ENCODE results near the gene NR4A2. TPM values are rescaled to one million over a fixed set of nuclear protein-coding genes. Genes with fewer than 3 reads are reported as not detected.
"Not testable (repeated sequence)": the region's sequence is repeated elsewhere in the genome, so short reads cannot be mapped to it uniquely, and the experiment has no call there.

NR4A2 gene
- total RNA-seq, 1 donor from 2014 or later, result 0.13 TPM

DNA sequence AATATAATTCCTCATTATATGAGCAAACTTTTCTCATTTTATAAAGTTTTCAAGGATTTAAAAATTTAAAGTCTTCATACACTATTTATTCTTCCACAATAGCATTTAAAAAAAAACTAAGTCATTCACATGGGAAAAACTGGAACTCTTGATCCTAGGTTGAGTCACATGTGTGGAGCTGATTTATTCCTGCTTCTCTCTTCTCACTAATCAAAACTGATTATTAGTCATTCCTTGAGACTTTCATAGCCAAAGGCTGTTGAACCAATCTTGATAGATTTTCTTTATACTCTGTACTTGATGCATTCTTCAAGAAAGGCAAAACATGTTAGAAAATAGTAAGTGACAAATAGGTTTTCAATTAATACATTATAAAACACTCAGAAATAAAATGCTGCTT lies 27.4 kb downstream of the NR4A2 start:
- Histone ChIP-seq H3K4me3 (ENCODE audit: low read depth, low read length) (no peak overlapping the region), H3K36me3 (ENCODE audit: control insufficient read depth, insufficient read depth, low read length) (no peaks in the 10 kb centered on the region), H3K27me3 (ENCODE audit: control insufficient read depth, insufficient read depth, low read length) (no peaks in the 10 kb centered on the region)
- TF ChIP-seq, protein P1, sequence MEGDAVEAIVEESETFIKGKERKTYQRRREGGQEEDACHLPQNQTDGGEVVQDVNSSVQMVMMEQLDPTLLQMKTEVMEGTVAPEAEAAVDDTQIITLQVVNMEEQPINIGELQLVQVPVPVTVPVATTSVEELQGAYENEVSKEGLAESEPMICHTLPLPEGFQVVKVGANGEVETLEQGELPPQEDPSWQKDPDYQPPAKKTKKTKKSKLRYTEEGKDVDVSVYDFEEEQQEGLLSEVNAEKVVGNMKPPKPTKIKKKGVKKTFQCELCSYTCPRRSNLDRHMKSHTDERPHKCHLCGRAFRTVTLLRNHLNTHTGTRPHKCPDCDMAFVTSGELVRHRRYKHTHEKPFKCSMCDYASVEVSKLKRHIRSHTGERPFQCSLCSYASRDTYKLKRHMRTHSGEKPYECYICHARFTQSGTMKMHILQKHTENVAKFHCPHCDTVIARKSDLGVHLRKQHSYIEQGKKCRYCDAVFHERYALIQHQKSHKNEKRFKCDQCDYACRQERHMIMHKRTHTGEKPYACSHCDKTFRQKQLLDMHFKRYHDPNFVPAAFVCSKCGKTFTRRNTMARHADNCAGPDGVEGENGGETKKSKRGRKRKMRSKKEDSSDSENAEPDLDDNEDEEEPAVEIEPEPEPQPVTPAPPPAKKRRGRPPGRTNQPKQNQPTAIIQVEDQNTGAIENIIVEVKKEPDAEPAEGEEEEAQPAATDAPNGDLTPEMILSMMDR (IDR thresholded peaks at IDR 0.05; ENCODE audit: insufficient read depth, low read length, poor library complexity, severe bottlenecking), result no peak
- DNase-seq (ENCODE audit: low read depth), result no peak

DNA sequence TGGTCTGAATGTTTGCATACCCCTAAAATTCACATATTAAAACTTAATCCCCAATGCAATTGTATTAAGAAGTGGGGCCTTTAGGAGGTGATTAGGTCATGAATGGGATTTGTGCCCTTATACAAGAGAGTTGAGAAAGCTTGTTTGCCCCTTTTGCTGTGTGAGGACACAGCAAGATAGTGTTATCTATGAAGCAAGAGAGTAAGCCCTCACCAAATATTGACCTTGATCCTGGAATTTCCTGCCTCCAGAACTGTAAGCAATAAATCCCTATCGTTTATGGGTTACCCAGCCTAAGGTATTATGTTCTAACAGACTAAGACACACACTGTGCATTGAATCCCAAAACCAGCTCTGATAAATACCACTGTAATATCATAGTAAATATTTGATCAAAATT lies 32.2 kb downstream of the NR4A2 start:
- Histone ChIP-seq H3K36me3 (ENCODE audit: control insufficient read depth, insufficient read depth, low read length) (no peaks in the 10 kb centered on the region), H3K27me3 (ENCODE audit: control insufficient read depth, insufficient read depth, low read length) (no peaks in the 10 kb centered on the region)

DNA sequence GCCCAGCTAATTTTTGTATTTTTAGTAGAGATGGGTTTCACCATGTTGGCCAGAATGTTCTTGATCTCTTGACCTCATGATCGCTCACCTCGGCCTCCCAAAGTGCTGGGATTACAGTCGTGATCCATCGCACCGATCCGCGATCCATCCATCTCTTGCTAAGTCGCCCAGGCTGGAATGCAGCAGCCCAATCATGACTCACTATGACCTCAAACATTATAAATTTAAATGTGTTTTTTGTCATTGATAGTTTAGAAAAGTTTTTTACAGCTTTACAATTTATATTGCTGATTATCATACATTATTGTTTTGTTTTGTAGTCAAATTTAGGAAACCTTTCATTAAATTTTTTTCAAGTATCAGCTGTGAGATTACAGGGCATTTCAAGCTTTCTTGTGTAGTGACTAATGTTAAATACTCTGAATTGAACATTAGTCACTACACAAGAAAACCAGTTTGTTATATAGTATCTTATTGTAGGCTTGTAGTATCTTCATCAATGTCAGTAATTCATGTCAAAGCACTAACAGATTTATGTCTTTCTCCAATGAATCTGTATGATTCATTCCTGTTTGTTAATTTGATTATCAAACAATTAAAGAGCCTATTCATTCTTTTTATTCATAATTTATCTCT lies 37.5 kb downstream of the NR4A2 start:
- Histone ChIP-seq H3K27me3 (ENCODE audit: control insufficient read depth, insufficient read depth, low read length) (no peaks in the 10 kb centered on the region), H3K36me3 (ENCODE audit: control insufficient read depth, insufficient read depth, low read length) (no peaks in the 10 kb centered on the region), H3K4me3 (ENCODE audit: low read depth, low read length) (no peak overlapping the region)
- TF ChIP-seq, protein P1 (IDR thresholded peaks at IDR 0.05; ENCODE audit: insufficient read depth, low read length, poor library complexity, severe bottlenecking), result no peak
- no peak for DNase-seq (ENCODE audit: low read depth)

More for the DNA sequence above, 32.2 kb downstream of the NR4A2 start:
- no peak overlapping the region for H3K4me3 ChIP-seq (ENCODE audit: low read depth, low read length)
- TF ChIP-seq, protein P1 (IDR thresholded peaks at IDR 0.05; ENCODE audit: insufficient read depth, low read length, poor library complexity, severe bottlenecking), result no peak
- no peak for DNase-seq (ENCODE audit: low read depth)

DNA sequence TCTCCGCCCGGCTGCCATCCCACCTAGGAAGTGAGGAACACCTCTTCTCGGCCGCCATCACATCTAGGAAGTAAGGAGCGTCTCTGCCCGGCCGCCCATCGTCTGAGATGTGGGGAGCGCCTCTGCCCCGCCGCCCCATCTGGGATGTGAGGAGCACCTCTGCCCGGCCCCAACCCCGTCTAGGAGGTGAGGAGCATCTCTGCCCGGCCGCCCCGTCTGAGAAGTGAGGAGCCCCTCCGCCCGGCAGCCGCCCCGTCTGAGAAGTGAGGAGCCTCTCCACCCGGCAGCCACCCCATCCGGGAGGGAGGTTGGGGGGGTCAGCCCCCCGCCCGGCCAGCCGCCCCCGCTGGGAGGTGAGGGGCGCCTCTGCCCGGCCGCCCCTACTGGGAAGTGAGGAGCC lies 39.1 kb downstream of the NR4A2 start:
- not testable (repeated sequence) for H3K36me3 ChIP-seq (ENCODE audit: control insufficient read depth, insufficient read depth, low read length); H3K27me3 ChIP-seq (ENCODE audit: control insufficient read depth, insufficient read depth, low read length); H3K4me3 ChIP-seq (ENCODE audit: low read depth, low read length); DNase-seq (ENCODE audit: low read depth)

DNA sequence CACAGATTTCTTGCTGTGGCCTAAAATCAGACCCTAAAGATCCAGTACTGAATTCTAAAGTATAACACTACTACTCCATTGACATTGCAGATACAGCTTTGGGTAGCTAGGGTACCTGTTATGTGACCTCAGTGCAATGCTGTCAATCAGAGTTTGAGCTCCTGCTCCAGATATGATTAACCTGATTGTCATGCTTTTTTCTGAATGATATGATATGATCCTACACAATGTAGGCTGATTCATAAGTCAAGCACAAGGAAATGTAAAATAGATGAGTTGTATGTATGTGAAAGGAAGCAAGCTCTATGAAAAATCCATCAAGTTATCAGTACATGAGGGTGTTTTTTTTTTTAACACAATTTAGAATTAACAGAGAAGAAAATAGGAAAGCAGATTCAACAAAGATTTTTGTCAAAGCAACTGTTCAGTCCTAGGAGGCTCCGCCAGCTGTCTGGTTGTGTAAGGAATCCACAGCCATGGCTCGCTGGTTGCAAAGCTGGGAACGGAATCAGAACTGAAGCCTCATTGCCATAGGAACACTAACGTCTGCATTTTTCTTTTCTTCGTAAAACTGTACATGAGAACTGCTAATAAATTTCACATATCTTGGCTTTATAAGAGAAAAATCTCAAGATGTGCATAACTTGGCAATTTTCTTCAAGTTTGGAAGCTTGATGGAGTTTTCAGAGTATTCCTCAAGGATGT lies 52.9 kb downstream of the NR4A2 start:
- TF ChIP-seq, protein P1 (IDR thresholded peaks at IDR 0.05; ENCODE audit: insufficient read depth, low read length, poor library complexity, severe bottlenecking), result no peak
- no peak overlapping the region for H3K4me3 ChIP-seq (ENCODE audit: low read depth, low read length)
- no peaks in the 10 kb centered on the region for H3K27me3 ChIP-seq (ENCODE audit: control insufficient read depth, insufficient read depth, low read length)
- no peaks in the 10 kb centered on the region for H3K36me3 ChIP-seq (ENCODE audit: control insufficient read depth, insufficient read depth, low read length)
- no peak for DNase-seq (ENCODE audit: low read depth)

Other genes starting within 250 kb of the NR4A2 start
- 19.1 and 22.4 TPM in 2 replicates for gene GPD2, start 103.7 kb upstream of the NR4A2 start, total RNA-seq

Measured in kidney epithelial cell (primary cell).